HepG2 (cell line): ENCODE measurements around the gene CCDC144A.
"Not testable (repeated sequence)": the region's sequence is repeated elsewhere in the genome, so short reads cannot be mapped to it uniquely, and the experiment has no call there.

Experiments
- PHF8 ChIP-seq: sonication (generic); formaldehyde crosslinking; IDR thresholded peaks from 2 replicates; pipeline ENCODE4 v1.5.0; 2020; ENCODE audit warnings: missing genetic modification reagents
- ZFP41 ChIP-seq: sonication (generic); formaldehyde crosslinking; IDR thresholded peaks from 2 replicates; pipeline ENCODE4 v1.4.0; 2020; ENCODE audit warnings: mild to moderate bottlenecking, missing genetic modification reagents, borderline replicate concordance

DNA sequence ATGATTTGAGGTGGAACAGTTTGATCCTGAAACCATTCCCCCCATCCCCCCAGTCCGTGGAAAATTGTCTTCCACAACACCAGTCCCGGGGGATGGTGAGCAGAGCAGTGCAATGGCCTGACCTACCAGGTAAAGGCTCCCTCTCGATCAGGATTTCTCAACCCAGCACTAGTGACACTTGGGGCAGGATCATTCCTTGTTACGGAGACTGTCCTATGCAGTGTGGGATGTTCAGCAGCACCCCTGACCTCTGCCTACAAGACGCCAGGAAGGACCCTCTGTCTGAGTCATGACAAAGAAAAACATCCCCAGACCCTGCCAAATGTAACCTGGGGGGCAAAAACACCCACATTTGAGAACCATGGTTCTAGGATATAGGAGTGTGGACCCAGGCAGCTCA lies 114.8 kb downstream of the CCDC144A start:
- not testable (repeated sequence) for TF ChIP-seq ZFP41; PHF8 (CRISPR knock-in tag)
